Measurements from ENCODE around the gene NDUFS2.
"Not testable (repeated sequence)": the region's sequence is repeated elsewhere in the genome, so short reads cannot be mapped to it uniquely, and the experiment has no call there.

The NDUFS2 gene

DNA sequence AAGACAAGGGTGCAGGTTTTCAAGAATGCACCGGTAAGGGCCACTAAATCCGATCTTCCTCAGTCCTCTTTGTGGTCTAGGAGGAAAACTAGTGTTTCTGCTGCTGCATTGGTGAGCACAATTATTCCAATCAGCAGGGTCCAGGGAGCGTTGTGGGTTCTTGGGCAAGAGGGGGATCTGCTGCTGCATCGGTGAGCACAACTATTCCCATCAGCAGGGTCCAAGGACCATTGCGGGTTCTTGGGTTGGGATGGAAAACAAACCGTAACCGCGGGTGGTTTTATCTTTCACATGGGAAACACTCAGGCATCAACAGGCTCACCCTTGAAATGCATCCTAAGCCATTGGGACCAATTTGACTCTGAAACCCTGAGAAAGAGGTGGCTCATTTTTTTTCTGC, 49.4 kb downstream of the NDUFS2 start:
- no peak overlapping the region for H3K4me3 ChIP-seq (ENCODE audit: low read depth, low read length)
- no peak for DNase-seq (ENCODE audit: low read depth, low spot score)
- in situ Hi-C loops (cut with HindIII; ENCODE audit: low sequenced_read_pairs): no loop called here
- TF ChIP-seq, protein P1, sequence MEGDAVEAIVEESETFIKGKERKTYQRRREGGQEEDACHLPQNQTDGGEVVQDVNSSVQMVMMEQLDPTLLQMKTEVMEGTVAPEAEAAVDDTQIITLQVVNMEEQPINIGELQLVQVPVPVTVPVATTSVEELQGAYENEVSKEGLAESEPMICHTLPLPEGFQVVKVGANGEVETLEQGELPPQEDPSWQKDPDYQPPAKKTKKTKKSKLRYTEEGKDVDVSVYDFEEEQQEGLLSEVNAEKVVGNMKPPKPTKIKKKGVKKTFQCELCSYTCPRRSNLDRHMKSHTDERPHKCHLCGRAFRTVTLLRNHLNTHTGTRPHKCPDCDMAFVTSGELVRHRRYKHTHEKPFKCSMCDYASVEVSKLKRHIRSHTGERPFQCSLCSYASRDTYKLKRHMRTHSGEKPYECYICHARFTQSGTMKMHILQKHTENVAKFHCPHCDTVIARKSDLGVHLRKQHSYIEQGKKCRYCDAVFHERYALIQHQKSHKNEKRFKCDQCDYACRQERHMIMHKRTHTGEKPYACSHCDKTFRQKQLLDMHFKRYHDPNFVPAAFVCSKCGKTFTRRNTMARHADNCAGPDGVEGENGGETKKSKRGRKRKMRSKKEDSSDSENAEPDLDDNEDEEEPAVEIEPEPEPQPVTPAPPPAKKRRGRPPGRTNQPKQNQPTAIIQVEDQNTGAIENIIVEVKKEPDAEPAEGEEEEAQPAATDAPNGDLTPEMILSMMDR (IDR thresholded peaks at IDR 0.05; ENCODE audit: low read depth, low read length): no peak

DNA sequence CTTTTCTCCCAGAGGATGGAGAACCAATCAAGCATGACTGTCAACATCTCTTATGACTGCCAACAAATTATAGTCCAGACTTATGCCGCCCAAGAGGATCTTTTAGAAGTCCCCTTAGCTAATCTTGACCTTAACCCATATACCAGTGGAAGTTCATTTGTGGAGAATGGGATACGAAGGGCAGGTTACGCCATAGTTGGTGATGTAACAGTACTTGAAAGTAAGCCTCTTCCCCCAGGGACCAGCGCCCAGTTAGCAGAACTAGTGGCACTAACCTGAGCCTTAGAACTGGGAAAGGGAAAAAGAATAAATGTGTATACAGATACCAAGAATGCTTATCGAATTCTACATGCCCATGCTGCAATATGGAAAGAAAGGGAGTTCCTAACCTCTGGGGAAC, 53.1 kb downstream of the NDUFS2 start:
- H3K4me3 ChIP-seq (ENCODE audit: low read depth, low read length); in situ Hi-C loops (cut with HindIII; ENCODE audit: low sequenced_read_pairs); DNase-seq (ENCODE audit: low read depth, low spot score): not testable (repeated sequence)

DNA sequence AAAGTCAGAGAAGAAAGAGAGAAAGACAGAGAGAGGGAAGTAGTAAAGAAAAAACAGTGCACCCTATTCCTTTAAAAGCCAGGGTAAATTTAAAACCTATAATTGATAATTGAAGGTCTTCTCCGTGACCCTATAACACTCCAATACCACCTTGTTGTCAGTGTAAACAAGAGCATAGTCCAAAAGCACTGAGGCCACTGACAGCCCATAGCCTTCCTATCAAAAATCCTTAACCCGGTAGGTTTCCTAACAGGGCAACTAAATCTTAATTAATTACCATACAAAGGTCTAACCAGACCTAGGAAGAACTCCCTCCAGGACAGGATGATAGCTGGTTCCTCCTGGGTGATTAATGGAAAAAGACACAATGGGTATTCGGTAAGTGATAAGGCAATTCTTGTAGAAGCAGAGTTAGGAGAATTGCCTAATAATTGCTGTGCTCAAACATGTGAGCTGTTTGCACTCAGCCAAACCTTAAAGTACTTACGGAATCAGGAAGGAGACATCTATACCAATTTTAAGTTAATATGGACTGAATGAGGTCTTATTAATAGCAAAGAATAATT, 53.9 kb downstream of the NDUFS2 start:
- DNase-seq (ENCODE audit: low read depth, low spot score); H3K4me3 ChIP-seq (ENCODE audit: low read depth, low read length); in situ Hi-C loops (cut with HindIII; ENCODE audit: low sequenced_read_pairs): not testable (repeated sequence)

DNA sequence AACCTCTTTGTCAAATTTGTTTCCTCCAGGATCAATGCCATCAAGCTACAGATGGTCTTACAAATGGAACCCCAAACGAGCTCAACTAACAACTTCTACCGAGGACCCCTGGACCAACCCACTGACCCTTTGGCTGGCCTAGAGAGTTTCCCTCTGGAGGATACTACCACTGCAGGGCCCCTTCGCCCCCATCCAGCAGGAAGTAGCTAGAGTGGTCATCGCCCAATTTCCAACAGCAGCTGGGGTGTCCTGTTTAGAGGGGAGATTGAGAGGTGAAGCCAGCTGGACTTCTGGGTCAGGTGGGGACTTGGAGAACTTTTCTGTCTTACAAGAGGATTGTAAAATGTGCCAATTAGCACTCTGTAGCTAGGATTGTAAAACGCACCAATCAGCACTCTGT, 54.9 kb downstream of the NDUFS2 start:
- DNase-seq (ENCODE audit: low read depth, low spot score); H3K4me3 ChIP-seq (ENCODE audit: low read depth, low read length); in situ Hi-C loops (cut with HindIII; ENCODE audit: low sequenced_read_pairs): not testable (repeated sequence)

DNA sequence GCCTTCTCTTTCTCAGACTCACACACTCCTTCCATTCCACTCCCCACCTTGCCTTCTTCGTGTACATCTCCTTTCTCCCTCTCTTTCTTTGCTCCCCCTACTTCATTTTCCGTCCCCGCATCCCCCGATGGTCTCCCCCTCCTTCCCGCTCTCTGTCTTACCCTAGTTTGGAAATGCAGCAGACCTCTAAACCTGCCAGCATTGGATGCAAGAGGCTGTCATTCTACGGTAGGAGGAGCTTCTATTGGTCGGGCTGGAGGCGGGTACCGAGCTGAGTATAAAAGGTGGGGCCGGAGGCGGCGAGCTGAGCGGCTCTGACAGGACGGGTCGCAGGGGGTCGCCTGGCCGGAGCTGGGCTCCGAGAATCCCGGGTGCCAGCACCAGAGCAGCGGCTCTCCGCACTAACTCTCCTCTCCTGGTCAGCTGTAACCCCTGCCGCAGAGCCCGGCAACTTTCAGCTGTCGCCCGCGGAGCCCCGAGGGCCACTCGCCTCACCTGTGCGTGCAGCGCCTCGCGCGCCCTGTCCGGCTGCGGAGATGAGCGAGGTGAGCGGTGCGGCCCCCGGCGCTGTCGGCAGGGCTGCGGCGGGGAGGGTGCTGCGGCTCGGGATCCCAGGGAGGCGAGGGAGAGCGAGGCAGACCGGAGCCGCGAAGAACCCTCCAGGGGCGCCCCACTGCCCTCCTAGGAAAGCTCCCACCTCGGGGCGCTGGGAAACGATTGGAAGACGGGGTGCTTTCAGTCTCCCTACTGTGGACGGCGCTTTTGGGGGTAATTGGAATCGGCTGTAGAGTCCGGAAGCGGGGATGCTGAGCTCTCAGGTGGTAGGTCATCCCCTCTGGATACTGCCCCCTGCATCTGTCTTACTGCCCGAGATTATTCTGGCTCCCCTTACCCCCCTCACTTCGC, 56.5 kb downstream of the NDUFS2 start, which contains the start of gene PCP4L1:
PCP4L1 (plus strand) TSS at position 307 of the 906 bp plus-strand sequence; CDS start at position 537, 230 bp downstream.
- TF ChIP-seq, protein P1 (IDR thresholded peaks at IDR 0.05; ENCODE audit: low read depth, low read length): no peak
- peak within 1 kb of the TSS; percentile 35 for H3K4me3 ChIP-seq (ENCODE audit: low read depth, low read length)
- peak; percentile 37 for DNase-seq (ENCODE audit: low read depth, low spot score)
- in situ Hi-C loops (cut with HindIII; ENCODE audit: low sequenced_read_pairs): no loop called here

DNA sequence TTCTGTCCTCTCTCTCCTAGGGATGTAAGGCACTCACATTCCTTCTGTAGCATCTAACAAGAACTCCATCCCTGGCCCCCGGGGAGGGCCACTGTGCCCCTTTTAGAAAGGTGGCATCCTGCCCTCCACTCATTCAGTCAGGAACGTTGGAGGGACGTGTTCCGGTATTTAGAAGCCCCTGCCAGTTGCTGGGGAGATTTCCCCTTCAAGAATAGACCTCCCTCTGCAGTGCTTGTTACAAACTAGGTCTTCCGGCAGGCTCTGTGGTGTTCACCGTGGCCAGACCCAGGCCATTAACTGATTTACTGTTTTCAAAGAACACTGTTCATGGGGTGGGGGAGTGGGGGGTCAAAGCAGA, 57.2 kb downstream of the NDUFS2 start:
- DNase-seq (ENCODE audit: low read depth, low spot score): no peak
- H3K4me3 ChIP-seq (ENCODE audit: low read depth, low read length): no peak overlapping the region
- in situ Hi-C loops (cut with HindIII; ENCODE audit: low sequenced_read_pairs): no loop called here
- TF ChIP-seq, protein P1 (IDR thresholded peaks at IDR 0.05; ENCODE audit: low read depth, low read length): no peak

DNA sequence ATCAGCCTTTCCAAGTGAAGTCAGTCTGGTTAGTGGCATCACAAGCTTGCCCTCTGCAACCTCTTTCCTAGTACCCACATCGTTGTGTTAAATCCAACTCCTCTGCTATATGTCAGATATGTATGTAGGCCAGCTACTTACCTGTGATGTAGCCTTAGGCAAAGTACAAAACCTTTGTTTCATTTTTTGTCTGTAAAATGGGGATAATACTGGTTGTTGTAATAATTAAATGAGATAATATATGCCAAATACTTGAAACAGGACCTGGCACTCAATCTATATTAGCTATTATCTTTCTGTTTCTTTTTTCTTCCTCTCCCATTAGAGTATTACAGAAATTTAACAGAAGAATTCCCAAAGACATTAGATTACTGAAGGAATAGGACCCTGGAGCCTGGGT, 57.6 kb downstream of the NDUFS2 start:
- TF ChIP-seq, protein P1 (IDR thresholded peaks at IDR 0.05; ENCODE audit: low read depth, low read length): no peak
- in situ Hi-C loops (cut with HindIII; ENCODE audit: low sequenced_read_pairs): no loop called here
- no peak overlapping the region for H3K4me3 ChIP-seq (ENCODE audit: low read depth, low read length)
- no peak for DNase-seq (ENCODE audit: low read depth, low spot score)
